SKM-1 (cell line): ENCODE measurements around the gene MYLK2.
"Not testable (repeated sequence)": the region's sequence is repeated elsewhere in the genome, so short reads cannot be mapped to it uniquely, and the experiment has no call there.

Experiments
- DNase-seq: peaks from one replicate; lab custom pipeline; 2025; ENCODE audit not compliant: unreplicated experiment; lab: John Stamatoyannopoulos, UW

Gene MYLK2

DNA sequence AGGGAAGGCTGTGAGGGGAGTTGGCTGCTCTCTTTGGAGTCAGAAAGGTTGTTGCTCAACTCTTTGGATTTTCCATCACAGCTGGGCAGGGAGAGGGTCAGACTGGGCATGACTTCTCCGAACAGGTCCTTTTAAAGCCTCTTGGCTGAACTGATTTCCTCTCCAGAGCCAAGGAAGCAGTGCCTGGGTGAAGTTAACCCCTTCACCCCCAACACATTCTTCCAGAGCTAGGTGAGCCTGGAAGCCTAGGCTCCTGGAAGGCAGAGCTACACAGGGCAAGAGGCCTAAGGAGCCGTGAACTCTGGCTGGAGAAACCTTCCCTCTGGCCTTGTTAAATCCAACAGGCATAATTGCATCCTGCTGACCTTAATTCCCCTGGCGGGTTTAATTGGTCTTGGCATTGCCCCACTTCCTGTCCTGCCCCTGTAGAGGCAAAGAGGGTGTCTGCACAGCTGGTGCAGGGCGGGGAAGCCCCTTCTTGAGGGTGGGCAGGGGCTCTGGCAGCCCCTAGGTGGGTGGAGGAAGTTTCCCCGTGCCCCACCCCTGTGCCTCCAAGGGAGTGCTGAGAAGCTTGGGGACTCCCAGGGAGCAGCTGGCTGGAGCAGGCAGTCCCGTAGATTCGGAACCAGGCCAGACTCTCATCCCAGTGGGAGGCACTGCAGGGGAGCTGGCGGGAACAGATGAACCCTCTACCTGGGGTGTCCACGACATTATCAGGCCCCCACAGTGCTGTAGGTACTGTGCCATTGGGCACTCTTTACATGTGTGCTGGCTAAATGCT, 3.6 kb upstream of the MYLK2 start:
- no peak for DNase-seq

DNA sequence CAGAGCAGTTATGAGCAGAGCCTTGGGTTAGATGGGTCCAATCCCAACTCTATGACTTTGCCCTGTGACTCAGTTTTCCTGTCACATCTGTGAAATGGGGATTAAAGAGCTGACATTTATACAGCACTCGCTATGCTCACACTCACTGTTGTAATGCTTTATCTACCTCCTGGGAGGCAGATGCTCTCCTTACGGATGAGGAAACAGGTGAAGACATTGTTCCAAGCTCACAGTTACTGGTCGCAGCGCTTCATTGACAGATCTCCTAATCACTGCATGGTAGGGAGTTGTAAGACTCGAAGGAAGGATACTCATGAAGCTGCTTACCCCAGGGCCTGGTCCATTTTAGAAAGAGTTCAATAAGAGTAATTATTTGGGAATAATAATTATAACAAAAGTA, 2.9 kb upstream of the MYLK2 start:
- no peak for DNase-seq

DNA sequence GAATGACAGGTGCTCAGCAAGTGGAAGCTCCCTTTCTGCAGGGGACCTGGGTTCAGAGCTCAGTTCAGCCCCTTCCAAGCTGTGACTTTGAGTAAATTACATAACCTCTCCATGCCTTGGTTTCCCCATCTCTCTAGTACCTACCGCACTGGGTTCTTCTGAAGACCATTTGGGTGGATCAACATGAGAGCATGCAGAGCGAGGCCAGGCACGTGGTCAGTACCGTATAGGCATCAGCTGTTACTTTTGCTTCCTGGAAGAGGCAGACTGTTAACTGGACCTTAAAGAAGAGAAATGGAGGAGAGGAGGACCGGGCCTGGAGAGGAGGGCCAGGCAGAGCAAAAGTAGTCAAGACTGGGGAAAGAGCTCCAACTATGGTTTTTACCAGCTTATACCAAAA, 1.7 kb upstream of the MYLK2 start:
- no peak for DNase-seq

DNA sequence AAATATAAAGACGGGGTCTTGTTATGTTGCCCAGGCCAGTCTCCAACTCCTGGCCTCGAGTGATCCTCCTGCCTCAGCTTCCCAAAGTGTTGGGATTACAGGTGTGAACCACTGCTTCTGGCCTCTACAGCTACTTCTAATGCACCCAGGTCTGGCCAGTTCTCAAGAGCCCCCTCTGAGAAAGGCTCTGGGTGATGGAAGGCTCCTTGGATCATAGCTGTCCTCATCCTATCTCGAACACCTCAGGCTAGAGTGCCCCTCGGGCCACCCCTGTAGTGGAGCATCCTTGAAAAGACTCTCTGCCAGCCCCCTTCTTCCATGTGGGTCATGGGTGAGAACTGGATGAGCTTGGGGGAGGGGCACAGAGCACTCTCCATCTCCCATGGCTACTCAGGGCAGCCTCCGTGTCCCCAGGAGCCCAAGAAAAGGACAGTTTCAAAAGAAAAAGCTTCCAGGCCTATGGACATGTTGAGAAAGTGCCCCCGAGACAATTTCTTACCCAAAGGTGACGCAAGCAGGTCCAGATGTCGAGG, 714 bp upstream of the MYLK2 start:
- no peak for DNase-seq

DNA sequence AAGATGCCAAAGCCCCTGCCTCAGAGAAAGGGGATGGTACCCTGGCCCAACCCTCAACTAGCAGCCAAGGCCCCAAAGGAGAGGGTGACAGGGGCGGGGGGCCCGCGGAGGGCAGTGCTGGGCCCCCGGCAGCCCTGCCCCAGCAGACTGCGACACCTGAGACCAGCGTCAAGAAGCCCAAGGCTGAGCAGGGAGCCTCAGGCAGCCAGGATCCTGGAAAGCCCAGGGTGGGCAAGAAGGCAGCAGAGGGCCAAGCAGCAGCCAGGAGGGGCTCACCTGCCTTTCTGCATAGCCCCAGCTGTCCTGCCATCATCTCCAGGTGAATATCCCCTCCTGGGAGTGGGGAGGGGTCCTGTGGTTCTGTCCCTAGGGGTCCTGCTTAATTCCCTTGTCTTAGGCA, 1.1 kb downstream of the MYLK2 start:
- no peak for DNase-seq

DNA sequence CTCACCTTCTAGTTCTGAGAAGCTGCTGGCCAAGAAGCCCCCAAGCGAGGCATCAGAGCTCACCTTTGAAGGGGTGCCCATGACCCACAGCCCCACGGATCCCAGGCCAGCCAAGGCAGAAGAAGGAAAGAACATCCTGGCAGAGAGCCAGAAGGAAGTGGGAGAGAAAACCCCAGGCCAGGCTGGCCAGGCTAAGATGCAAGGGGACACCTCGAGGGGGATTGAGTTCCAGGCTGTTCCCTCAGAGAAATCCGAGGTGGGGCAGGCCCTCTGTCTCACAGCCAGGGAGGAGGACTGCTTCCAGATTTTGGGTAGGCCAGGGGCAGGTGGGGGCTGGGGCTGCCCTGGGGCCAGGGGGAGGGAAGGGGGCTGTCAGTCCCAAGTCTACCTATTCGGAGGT, 2.3 kb downstream of the MYLK2 start:
- DNase-seq = no peak

DNA sequence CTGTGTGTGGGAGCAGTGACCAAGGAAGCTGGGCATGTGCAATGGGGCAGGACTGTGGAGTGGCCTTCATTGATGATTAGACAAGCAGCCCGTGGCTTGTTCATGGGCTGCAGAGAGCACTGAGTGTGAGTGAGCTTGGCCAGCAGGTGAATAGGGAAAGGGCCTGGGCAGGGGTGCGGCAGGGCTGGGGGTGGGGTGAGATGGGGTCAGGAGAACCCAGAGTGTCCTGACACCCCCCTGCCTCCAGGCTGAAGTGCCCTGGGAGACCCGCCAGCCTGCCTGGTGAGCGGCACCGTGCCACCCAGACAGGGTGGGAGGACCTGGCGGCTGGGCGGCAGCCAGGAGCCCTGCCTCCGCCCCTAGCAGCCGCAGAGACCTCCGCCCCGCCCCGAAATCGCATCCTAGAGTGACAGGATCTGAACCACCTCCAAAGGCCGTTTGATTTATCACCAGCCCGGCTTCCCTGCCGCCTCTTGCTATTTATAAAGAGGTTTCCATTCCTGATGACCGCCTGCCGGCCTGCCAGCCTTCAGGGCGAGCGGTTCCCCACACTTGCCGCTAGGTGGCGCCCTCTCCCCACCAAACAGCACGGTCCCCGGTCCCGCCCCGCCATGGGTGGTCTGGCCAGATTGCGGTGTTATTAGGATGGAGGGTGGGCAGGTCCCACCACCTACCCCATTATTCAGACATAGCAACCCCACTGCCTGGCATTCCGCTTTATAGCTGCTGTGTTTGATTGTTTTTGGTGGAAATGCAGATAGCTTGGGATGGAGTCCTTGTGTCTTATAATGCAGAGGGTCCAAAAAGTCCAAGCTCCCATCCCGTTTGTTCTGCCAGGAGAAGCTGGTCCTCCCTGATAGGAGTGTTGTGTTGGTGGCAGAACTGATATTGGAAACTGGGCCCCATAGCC, 3.5 kb downstream of the MYLK2 start:
- no peak for DNase-seq

DNA sequence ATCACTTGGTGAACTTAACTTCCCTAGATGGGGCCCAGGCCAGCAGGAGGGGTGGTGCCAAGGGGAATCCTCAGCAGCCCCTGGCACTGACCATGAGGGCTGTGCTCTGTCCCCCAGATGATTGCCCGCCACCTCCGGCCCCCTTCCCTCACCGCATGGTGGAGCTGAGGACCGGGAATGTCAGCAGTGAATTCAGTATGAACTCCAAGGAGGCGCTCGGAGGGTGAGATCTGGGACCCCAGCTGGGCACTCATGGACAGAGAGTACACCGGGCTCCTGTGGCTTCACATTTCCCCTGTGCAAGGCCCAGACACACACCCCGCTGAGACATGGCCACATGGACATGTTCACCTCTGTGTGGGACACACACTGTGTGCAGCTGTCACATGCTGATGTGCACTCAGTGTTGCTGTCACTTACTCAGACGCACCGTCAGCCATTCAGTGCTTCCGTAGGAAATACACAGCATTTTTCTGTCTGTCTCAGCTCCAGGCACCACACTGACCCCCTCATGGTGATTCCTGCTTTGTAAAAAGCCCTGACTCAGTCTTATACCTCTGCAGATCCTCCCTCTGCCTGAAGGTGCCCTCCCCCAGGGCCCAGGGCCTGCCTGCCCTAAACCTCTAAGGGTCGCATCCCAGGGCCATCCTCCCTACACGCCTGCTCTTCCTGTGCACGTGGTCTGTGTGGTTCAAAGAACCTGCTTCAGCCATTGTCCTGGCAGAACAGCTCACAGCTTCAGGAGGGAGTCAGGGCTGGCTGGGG, 4.4 kb downstream of the MYLK2 start:
- DNase-seq = no peak

DNA sequence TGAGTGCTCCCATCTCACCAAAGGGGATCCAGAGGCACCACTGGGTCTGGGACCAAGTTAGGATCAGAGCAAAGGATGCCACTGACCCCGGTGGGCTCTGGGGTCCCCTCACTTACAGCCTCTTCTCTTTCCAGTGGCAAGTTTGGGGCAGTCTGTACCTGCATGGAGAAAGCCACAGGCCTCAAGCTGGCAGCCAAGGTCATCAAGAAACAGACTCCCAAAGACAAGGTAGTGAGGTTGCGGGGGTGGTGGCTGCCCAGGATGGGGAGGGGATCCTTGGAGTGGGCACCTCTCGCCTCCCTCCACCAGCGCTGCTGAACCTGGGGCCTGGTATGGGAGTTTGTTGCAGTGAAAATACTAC, 4.9 kb downstream of the MYLK2 start:
- no peak for DNase-seq

DNA sequence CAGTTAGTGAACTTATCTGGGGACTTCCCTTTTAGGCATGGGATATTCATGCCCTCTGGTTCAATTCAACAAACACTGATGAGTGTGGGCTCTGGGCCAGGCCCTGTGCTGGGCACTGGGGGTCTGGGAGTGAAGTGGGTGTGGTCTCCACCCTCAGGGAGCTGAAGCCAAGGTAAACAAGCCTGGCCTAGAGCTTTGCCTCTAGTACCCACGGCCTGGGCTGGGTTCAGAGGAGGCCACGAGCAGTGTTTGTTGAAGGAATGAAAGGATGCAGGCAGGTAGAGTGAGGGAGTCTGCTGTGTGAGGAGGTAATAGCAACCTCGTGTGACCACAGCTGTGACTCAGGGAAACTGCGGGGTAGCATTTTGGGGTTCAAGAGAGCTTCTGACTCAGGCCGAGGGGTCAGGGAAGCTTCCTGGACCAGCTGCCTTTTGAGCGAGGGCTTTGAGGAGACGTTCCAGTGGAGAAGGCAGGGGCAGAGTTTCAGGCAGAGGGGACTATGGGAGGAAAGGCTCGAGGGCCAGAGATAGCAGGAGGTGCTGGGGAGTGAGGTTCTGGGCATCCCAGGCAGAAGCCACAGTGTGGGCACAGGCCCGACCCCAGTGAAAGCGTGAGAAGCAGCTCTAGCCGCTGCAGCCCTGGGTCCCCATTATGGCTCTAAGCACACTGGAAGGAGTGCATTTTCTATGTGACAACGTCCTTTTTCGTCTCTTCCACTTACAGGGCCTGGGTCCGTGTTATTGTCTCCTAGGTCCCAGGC, 5.6 kb downstream of the MYLK2 start:
- no peak for DNase-seq

DNA sequence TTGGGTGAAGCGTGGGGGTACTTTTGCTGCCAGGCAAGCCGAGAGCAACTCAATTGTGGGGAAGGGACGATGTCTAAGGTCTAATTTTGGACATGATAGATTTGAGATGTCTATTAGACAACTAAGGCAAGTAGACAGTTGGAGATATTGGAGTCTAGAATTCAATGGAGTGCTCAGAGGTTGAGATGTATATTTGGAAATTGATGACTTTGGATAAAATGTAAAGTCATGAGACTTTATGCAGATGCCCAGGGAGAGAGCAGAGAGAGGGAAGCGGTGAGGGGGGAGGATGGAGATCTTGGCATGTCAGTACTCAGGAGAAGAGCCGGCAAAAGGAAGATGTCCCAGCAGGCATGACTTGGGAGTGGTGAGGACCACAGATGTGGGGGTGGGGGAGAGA, 6.9 kb downstream of the MYLK2 start:
- DNase-seq = no peak

DNA sequence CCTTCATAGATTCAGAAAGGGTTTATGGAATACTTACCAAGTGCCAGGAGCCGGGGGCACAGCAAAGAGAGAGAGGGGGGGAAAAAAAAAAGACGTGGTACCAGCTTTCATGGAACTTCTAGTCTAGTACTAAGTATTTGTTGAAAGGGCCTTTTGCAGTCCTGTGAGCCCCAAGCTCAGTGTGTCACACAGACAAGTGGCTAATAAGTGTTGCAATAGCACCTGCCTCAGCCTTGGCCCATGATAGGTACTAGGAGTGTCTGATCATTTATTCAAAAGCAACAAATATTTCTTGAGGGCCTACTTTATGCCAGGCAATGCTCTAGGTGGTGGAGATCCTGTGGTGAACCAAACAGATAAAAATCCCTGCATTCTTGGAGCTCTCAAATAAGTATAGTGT, 7.9 kb downstream of the MYLK2 start:
- no peak for DNase-seq

DNA sequence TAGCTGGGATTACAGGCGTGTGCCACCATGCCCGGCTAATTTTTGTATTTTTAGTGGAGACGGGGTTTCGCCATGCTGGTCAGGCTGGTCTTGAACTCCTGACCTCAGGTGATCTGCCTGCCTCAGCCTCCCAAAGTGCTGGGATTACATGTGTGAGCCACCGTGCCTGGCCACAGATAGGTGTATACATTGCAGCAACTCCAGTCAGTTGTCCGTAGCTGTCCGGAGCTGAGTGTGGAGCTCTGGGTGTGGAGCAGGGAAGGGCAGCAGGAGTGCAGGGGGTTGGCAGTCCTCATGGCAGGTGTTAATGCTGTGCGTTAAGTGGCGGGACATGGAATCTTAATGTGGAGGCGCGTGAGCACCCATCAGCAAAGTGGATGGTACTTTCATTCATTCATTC, 8.9 kb downstream of the MYLK2 start:
- DNase-seq = not testable (repeated sequence)

DNA sequence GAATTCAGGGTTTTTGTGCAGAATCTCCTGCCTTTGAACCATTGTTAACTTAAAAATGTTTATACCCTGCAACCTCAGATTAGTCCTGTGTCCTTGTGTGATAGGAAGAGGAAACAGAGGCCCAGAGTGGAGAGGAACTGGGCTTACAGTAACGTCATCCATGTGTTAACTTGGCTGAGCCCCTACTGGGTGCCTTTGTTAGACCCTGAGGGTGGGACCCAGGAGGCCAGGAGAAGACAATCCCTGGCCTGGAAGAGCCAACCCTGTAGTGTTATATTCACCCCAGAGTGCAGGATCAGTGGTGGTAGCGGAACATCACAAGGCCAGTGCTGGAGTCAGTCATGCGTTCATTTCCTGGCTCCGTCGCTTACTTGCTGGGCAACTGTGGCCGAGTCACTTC, 10.6 kb downstream of the MYLK2 start:
- DNase-seq = no peak

DNA sequence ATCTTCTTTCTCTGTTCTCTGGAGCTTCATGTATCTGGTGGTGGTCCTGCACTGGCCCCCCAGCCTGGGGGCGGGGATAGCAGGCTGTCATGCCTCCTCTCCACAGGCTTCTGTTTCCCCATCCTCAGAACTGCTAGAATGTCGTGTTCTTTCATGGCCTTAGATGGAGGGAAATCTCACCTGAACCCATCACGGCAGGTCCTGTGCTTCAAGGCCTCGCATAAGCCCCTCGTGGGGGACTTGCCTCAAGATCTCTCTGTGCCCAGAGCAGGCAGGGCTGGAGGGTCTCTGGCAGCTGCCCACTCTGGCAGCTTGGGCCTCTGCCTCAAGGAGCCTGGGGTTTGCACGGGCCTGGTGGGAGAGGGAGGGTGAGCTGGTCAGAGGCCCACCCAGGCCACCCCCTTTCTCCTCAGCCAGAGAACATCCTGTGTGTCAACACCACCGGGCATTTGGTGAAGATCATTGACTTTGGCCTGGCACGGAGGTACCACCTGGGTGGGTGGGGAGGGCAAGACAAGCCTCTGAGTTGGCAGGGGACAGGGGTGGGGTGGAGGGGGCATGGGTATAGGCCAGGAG, 11.3 kb downstream of the MYLK2 start:
- DNase-seq = no peak

DNA sequence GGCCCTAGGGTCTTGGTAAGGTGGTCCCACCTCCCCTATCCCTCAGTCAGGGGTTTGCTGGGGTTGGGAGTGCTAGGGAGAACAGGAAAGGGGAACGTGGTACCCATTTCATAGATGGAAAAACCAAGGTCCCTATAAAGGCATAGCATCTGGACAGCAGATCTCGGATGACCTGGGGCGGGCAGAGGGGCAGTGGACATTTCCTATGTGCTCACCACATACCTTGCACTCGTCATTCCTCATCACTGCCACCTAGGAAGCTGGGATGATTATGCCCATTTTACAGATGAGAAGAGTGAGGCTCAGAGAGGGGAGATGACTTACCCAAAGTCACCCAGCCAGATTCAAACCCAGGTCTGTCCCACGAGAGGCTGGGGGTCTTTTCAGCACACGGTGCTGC, 12.1 kb downstream of the MYLK2 start:
- no peak for DNase-seq

DNA sequence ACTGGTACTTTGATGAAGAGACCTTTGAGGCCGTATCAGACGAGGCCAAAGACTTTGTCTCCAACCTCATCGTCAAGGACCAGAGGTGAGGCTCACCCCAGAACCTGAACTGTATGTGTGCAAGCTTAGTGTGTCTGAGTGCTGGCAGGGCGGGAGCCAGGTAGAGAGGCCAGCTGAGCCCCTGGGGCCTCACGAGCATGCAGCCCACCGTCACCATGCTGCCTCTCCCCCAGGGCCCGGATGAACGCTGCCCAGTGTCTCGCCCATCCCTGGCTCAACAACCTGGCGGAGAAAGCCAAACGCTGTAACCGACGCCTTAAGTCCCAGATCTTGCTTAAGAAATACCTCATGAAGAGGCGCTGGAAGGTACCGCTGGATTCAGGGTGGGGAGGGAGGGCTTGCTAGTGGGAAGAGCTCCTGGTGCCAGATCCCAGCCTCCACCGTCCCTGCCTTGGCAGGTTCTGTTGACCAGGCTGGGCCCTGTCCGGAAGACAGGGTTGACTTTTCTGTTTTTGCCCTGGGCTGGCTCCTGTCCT, 12.7 kb downstream of the MYLK2 start:
- DNase-seq = no peak

DNA sequence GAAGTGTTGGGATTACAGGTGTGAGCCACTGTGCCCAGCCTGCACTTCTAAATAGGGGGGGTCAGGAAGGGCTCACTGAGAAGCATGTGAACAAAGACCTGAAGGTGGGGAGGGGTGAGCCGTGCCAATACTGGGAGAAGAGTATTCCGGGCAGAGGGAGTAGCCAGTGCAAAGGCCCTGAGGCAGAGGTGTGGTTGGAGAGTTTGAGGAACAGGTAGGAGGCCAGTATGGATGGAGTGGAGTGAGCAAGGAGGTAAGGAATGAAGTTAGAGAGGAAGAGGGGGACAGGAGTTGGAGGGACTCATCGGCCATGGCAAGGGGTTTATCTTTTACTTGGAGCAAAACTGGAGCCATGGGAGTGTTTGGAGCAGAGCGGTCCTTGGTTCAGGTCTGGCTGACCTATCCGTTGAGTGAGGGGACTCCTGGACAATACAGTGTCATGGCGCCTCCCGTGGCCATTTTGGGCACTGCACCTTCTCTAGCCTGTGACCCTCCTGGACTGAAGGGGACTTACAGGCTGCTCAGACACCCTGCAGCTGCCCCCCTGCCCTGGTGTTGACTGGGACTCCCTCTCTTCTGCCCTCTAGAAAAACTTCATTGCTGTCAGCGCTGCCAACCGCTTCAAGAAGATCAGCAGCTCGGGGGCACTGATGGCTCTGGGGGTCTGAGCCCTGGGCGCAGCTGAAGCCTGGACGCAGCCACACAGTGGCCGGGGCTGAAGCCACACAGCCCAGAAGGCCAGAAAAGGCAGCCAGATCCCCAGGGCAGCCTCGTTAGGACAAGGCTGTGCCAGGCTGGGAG, 14.2 kb downstream of the MYLK2 start:
- no peak for DNase-seq

DNA sequence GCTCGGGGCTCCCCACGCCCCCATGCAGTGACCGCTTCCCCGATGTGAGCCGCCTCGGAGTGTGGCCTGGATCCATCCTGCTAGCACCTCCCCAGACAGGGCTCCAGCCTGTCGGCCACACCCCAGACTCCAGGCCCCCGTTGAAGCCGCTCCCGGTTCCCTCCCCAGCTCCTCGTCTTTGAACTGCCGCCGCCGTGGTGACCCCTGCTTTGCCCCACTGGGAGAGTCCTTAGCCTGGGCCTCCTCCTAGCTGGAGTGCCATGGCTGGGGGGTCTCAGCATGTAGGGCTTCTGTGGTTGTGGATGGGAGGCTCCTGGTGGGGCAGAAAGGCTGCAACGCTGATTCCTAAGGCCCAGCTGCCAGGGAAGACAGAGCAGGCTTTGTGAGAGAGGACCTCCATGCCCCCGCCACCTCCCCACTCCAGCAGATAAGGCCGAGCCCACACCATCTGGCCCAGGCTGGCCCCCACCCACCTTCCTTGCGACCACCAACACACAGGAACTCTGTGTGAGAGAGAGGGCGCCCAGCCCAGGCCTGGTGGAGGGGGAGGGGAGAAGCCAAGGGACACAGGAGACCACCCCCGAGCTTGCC, 14.9 kb downstream of the MYLK2 start:
- no peak for DNase-seq
